ENCODE results near the gene COBL. TPM values are rescaled to one million over a fixed set of nuclear protein-coding genes. Genes with fewer than 3 reads are reported as not detected.

COBL gene
- total RNA-seq, 1 experiment from 2014 or later: 52.3 TPM

DNA sequence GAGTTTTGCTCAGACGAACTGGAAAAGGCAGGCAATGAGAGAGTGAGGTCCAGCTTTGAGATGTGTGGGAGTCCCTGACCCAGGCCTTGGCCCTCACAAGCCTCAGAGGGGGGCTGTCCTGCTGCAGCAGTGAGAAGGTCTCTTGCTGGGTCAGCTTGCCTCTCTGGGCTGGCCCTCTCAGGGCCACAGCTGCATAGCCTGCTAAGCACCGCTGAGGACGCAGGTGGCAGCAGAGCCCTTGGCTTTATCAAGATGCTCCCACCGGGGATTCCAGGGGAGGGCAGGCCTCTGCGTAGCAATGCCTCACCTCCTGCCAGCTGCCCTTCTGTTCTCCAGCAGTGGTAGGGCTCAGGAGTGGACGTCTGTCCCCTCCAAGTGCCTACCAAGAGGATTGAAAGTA, 128.7 kb downstream of the COBL start:
- H3K79me2 ChIP-seq (ENCODE audit: insufficient read depth, low read length): no peaks in the 10 kb centered on the region
- H3K9me3 ChIP-seq (ENCODE audit: control insufficient read depth, low read depth, low read length): no peaks in the 10 kb centered on the region
- TF ChIP-seq, protein P1, sequence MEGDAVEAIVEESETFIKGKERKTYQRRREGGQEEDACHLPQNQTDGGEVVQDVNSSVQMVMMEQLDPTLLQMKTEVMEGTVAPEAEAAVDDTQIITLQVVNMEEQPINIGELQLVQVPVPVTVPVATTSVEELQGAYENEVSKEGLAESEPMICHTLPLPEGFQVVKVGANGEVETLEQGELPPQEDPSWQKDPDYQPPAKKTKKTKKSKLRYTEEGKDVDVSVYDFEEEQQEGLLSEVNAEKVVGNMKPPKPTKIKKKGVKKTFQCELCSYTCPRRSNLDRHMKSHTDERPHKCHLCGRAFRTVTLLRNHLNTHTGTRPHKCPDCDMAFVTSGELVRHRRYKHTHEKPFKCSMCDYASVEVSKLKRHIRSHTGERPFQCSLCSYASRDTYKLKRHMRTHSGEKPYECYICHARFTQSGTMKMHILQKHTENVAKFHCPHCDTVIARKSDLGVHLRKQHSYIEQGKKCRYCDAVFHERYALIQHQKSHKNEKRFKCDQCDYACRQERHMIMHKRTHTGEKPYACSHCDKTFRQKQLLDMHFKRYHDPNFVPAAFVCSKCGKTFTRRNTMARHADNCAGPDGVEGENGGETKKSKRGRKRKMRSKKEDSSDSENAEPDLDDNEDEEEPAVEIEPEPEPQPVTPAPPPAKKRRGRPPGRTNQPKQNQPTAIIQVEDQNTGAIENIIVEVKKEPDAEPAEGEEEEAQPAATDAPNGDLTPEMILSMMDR (conservative IDR thresholded peaks at IDR 0.05): peak; percentile 84
- H4K91ac ChIP-seq (ENCODE audit: insufficient read length, low read depth, low read length): no peak overlapping the region
- H3K9me3 Mint-ChIP-seq: no peaks in the 10 kb centered on the region
- no peak overlapping the region for H2BK5ac ChIP-seq (ENCODE audit: insufficient read length, low read length)
- no peak overlapping the region for H2BK120ac ChIP-seq (ENCODE audit: low read depth, low read length, poor library complexity, severe bottlenecking)
- H4K20me1 ChIP-seq (ENCODE audit: control insufficient read depth, insufficient read depth, insufficient read length): no peaks in the 10 kb centered on the region
- H3K9ac ChIP-seq (ENCODE audit: extremely low read depth, insufficient read length, low read length): no peak overlapping the region
- H3K4me3 Mint-ChIP-seq: no peak overlapping the region
- no peaks in the 10 kb centered on the region for H3K79me1 ChIP-seq (ENCODE audit: insufficient read depth, low read depth, low read length, poor library complexity, severe bottlenecking)
- no peak overlapping the region for H2AK5ac ChIP-seq (ENCODE audit: insufficient read length, low read length)
- H3K18ac ChIP-seq (ENCODE audit: insufficient read length, low read depth, low read length): no peak overlapping the region
- H3K4me1 Mint-ChIP-seq: peaks cover 7 to 10% of the 10 kb centered on the region in 2 experiments
- H3K4me2 ChIP-seq (ENCODE audit: insufficient read depth, insufficient read length, low read length): no peak overlapping the region
- no peak overlapping the region for H3K4ac ChIP-seq (ENCODE audit: low read depth, low read length)
- H3K27ac Mint-ChIP-seq: peak overlapping the region; percentile 10 to 87 (median 73); a peak in 3 of 7 replicates
- H3K23me2 ChIP-seq (ENCODE audit: insufficient read length, low read depth, low read length, poor library complexity, severe bottlenecking): no peaks in the 10 kb centered on the region
- no CpG with 5 or more reads among the region's 6 CpGs for WGBS (ENCODE audit: extremely low coverage, insufficient read length, low lambda C conversion rate)
- no peaks in the 10 kb centered on the region for H3K27me3 ChIP-seq (ENCODE audit: insufficient read depth, low read length)
- H2BK15ac ChIP-seq (ENCODE audit: low read depth, low read length): no peak overlapping the region
- H2AFZ ChIP-seq (ENCODE audit: low read length): no peak overlapping the region
- DNase-seq: peak; percentile 88
- no peak overlapping the region for H3T11ph ChIP-seq (ENCODE audit: low read length)
- no peak overlapping the region for H2BK20ac ChIP-seq (ENCODE audit: low read depth, low read length, poor library complexity, severe bottlenecking)
- H3K36me3 Mint-ChIP-seq (ENCODE audit: insufficient read depth in 1 of 3, low read depth in 3 of 3): peaks cover 0 to 39% (median 18%) of the 10 kb centered on the region in 3 experiments; a peak in 5 of 7 replicates
- H4K8ac ChIP-seq (replicated peaks; ENCODE audit: insufficient read length, low read depth, low read length): no peak overlapping the region
- no peak overlapping the region for H3K14ac ChIP-seq (ENCODE audit: insufficient read depth, low read length)
- H3K23ac ChIP-seq (ENCODE audit: insufficient read length, low read depth, low read length): no peak overlapping the region
- H3K56ac ChIP-seq (ENCODE audit: insufficient read length, low read depth, low read length): no peak overlapping the region
- H3K4me1 ChIP-seq (ENCODE audit: insufficient read depth, low read length): 0 out of 2 replicates have a peak, but pooled peaks cover 2% of the 10 kb centered on the region
- H2BK12ac ChIP-seq (ENCODE audit: insufficient read length, low read depth, low read length): no peak overlapping the region
- H4K5ac ChIP-seq (ENCODE audit: insufficient read length, low read depth, low read length): no peak overlapping the region
- no peaks in the 10 kb centered on the region; the same call in 1 of the 2 replicates for H3K27me3 Mint-ChIP-seq (ENCODE audit: low read depth)
- no peak overlapping the region for H3K27ac ChIP-seq (ENCODE audit: insufficient read length, low read depth, low read length)

Measured in H9 (cell line).